Stimulated activated CD8-positive, alpha-beta memory T cell treated with anti-CD3 and anti-CD28 coated beads, Interleukin-4, amount 100 ng/mL, for 24 hours (primary cell): Measurements from ENCODE around the gene ARHGAP26.
"Not testable (repeated sequence)": the region's sequence is repeated elsewhere in the genome, so short reads cannot be mapped to it uniquely, and the experiment has no call there.

Source experiments
- DNase-seq: peaks from one replicate; pipeline ENCODE4 v3.0.0-alpha.2; 2020; ENCODE audit warnings: low read depth

ARHGAP26 gene

DNA sequence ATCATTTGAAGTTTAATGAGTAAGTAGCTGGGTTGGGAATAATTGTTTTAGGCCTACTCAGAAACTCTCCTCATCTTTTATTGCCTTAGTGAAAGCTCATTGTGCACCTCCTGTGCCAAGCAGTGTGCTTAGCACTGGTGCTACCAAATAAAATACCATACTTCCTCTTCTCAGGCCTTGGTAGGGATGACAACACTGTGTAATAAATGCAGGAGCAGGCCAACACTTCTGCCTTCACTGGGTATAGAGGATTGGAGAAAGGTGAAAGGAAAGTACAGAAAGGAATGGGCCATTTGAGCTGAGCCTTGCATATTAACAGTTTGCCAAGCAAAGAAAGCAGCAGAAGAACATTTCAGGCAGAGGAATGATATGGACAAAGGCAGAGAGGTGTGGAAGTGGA, 347.6 kb downstream of the ARHGAP26 start:
- no peak for DNase-seq

DNA sequence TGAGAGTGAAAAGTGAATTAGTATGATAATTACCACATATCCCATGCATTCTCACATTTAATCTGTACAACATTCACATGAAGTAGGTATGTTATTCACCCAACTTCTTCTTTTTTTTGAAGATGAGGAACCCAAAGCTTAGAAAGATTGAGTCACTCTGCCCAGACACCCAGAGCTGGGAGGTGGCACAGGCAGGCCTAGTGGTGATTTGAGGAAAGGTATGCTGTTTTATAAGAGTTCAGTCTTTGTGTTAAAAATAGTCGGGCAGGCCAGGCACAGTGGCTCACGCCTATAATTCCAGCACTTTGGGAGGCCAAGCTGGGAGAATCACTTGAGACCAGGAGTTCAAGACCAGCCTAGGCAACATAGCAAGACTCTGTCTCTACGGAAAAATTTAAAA, 348.0 kb downstream of the ARHGAP26 start:
- DNase-seq: no peak

DNA sequence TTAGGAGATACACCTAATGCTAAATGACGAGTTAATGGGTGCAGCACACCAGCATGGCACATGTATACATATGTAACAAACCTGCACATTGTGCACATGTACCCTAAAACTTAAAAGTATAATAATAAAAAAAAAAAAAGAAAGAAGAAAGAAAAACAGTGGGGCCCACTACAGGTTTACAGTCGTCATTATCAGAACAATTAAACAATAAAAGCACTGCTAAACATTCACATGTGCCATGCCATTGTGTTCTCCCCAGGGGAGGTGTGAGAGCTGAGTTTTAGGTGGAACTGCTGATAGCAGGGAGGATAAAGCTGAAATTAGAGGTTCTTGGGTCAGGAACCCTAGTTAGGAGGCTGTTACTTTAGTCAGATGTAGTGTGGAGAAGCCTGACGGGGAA, 348.6 kb downstream of the ARHGAP26 start:
- DNase-seq: not testable (repeated sequence)

DNA sequence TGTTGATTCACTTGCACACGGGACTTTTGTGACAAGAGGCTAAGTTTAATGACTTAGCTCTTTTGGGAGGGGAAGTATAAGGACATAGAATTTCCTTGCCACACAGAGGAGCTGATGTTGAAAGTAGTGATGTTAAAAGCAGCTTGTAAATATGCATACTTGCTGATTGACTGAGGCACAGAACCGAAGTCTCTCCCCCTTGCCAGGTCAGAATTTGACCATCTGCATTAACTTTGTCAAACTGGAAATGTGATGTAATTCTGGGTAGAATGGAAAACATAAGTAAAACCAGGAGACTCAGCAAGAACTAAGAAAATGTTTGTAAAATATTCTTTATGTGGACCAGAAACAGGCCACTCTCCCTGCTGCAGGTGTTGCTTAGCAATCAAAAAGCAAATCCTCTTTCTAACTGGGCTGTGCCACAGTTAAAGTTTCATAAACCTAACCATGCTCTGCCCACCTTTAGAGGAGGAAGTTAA, 349.2 kb downstream of the ARHGAP26 start:
- no peak for DNase-seq

DNA sequence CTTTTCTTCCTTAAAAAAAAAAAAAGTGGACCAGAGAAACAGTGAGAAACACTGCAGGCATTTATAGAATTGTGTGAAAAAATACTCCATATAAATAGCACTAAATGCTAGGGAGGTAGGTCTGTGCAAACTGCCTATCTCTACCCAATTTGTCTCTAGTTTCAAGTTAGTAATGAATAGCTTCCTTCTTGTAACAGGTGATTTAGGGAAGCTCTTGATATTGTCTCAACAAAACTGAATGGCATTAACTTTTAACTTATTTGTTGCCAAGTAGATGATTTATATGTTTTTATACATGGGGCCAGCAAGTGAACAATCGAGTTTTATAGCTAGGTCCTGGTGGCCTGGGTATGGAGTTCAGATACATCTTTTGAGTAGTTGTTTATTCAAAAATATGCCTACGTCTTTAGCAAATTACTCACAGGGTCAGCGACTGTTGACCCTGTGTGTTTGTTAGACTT, 349.7 kb downstream of the ARHGAP26 start:
- DNase-seq: no peak

DNA sequence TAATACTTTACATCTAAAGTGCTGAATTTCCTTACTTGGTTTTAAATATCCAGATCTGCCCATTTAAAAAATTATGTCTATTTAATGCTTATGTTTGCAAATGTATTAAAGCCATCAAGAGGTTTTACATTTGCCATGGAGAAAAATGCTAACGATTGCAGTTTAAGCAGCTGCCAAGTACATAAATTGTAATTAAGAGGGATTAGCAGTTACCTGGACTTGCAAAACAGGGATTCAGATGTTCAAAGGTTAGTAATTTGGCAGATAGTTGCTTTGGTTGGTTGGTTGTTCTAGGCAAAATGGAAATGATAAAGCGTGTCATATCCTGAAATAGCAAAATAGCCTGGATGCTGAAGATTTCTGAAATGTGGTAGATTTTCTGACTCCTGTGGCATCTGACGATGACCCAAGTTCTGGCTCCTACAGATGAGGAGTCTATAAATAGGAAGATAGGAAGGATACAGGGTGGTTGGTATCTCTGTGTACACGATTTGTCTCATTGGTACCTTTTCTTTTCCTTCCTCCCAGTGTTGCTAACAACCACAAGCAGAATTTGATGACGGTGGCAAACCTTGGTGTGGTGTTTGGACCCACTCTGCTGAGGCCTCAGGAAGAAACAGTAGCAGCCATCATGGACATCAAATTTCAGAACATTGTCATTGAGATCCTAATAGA, 350.4 kb downstream of the ARHGAP26 start:
- DNase-seq: no peak

DNA sequence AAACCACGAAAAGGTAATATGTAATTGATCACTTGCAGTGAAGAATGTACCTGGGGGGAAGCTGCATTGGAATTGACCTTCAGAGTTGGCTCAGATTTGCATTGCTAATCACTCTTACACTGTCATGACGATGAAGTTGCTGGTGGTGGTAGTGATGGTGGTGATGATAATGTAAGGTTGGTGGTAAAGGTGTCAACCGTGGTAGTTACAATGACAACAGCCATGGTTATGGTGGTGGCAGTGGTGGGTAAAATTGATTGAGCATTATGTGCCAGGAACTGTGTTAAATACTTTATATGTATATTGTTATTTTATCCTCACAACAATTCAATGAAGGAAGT, 350.9 kb downstream of the ARHGAP26 start:
- DNase-seq: no peak

DNA sequence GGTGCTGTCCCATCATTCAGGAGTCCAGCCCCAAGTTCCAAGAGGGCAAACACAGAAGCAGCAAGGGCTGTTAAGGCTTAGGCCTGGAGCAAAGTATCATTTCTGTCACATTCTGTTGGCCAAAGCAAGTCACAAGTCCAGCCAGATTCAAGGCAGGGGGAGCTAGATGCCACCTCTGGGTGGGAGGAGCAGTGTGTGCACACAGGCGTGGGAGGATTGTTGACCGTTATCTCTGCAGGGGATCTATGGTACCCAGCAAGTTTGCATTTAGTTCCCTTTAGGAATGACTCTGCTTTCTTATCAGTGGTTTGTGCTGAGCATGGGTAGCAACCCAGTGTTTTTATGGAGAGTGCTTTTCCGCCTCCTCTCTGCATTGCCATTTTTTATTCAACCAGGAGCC, 354.4 kb downstream of the ARHGAP26 start:
- no peak for DNase-seq

DNA sequence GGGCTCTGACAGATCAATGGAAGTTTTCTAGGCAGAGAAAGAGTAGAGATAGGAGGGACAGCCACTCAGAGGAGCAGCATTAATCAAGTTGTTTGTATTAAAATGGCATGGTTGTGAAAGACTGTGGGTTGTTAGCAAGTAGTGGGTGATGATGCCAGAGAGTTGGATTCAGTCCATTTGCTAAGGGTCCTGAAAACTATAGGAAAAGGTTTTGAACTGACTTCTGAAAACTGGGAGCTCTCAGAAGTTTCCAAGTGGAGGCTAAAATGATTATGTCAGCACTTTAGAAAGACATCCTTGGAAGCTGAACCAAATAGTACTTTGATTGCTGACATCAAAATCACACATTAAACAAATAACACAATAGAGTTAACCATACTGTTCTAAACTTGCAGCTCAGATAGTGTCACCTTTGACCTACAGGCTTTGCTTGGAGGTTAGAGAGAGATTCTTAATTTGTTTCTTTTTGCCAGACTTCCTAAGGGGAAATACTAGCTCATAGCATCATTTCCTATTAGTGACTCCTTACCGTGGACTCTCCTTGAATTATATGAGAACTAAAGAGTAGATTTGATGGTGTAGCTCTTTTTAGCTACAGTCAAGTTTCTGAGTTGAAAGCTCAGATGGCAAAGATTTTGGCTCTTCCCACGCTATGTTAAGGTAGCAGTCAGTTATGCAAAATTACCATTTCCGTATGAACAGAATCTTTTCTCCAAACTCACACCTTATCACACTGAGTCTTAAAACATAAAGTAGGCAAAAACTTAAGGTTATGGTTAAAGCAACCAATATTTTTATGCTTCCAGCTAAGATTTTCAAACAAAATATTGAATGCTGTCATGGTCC, 356.2 kb downstream of the ARHGAP26 start:
- no peak for DNase-seq

DNA sequence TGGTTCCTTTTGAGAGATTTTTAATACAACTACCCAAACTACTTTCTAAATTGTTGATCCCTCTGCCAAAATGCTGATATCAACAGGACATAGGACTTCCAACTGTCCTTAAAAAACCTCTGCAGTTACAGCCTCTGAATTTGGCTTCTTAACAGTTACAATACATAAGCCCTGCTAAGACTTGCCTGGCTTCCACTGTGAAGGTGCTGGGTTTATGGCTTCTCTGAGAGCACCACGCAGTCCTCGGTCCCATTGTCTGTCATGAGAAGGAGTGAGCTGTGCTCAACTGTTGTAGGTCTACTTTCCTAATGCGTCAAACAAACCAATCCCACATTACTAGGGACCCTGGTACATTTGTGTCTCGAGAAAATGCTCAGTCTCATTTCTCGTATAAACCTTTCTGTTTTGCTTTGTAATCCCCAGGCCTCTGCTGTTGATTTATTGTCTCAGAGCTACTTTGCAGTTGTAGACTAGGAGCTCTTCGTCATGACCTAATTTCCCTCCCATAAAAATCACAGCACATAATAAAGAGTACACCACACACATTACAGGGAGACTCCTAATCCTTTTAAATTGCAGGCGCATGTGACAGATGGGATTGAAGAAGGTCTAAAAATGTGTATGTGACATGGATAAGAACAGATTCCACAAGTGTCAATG, 358.4 kb downstream of the ARHGAP26 start:
- DNase-seq: no peak

DNA sequence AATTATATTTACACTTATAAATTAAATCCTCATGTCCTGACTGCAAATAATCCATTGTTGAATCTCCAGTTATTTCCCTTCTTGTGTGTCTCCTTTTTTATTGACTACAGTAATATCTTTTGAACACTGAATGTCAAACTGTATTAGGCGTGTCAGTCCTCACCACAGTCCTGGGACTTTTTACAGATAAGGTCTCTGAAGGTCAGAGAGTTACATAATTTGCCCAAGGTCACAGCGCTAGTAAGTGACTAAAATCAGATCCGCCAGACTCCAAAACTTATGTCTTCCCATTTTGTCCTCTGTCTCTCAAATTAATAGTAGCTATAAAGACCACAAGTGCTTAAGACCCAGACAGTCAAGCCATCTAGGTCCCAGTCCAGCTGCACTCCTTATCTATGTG, 359.0 kb downstream of the ARHGAP26 start:
- DNase-seq: no peak

DNA sequence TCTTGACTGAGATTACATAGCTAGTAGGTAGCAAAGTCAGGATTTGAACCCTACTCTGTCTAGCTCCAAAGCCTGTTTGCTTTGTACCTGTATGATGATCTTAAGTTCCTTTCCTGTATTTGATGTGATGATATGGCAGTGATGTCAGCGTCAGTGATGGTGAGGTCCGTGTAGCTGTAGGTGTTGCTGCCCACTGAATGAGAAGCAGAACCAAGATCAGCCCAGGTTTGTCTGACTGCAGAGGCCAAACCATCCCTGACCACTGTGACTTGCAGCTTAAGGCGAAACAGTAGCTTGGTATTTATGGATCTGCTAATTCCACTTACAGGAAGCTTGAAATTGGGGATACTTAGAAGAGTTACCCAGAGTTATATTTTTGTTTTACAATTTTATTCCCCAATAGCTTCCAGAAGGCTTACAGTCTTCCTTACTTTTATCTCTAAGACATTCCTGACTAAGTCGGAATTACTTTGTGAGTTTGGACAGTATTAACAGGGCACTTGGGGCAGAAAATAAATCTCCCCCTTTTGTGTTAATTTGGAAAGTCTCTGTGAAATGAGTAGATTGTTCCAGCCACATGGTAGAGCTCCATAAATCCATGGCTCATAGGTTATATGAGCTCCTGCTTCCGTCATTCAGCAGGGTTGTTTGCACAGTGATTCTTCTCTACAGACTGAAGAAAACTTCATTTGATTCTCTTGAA, 359.9 kb downstream of the ARHGAP26 start:
- DNase-seq: no peak

DNA sequence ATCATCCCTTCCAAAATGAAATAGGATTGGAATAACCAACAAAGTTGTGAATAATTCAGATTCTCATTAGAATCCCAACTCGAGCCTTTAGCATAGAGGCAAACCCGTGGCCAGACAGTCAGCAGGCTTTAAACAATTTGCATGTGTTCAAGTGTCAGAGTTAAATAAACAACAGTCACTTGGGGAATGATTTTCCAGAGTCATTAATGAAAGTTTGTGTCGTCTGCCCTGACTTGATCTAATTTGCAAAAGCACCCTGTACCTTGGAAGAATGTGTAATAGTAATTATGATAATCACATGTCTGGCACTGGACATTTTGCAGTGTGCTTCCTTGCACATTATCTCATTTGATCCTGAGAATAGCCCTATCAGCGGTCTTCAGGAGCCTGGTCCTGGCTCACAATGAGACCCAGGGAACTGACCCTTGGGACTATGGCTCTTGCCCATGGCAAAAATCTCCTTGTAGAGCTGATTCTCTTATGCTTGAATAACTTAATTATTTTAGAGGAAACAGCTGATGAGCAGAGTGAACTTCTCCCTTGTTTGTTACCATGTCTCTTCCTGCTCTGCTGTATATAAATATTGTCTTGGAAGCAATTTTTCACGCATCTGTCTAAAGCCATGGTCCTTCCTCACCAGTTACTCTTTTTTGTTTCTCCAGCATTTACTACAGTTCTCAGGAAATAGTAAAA, 360.6 kb downstream of the ARHGAP26 start:
- no peak for DNase-seq

DNA sequence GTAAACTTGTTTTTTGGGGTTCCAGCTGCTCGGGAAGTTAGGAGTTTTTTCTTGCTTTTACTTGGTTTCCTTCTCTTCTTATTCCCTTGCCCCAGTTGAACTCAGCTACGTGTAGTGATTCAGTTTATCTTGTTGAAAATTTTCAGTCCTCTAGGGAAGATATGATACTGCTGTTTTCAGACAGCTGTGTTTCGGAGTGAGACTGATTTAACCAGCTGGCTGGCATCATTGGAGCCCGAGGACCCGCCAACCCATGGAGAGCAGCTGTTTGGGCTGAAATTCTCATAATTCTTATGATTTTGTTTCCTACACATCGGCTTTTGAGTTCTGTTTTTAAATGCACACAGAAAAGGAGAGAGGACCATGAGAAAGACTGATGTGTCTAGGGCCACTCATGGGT, 361.8 kb downstream of the ARHGAP26 start:
- DNase-seq: no peak

DNA sequence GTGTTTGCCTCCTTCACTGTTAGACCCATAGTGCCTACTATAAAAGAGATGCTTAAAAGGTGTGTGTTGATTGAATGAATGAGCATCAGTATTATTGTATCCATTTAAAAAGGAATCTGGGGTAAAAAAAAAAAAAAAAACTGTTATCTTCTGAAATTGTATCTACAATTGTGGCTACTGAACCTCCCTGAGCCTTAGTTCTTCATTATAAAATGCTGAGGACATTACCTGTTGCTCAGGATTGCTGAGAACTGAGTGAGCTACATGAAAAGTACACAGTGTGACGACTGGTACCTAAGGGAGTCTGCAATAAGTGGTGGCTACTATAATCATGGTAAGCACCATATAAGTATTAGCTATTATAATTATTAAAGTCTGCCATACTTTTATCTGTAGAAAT, 362.6 kb downstream of the ARHGAP26 start:
- no peak for DNase-seq

DNA sequence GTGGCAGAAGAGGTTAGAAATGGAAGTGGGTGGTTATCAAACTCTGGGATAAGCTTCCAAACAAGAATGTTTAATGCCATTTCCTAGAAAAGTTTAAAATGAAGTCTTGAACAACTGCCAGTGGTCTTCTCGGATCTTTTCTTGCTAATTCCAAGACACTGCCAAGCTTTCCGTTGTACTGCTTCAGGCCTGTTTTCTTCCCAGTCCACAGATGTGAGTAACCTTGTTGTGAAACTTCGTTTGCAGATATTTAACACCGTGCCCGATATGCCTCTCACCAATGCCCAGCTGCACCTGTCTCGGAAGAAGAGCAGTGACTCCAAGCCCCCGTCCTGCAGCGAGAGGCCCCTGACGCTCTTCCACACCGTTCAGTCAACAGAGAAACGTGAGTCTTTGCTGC, 363.5 kb downstream of the ARHGAP26 start:
- no peak for DNase-seq

DNA sequence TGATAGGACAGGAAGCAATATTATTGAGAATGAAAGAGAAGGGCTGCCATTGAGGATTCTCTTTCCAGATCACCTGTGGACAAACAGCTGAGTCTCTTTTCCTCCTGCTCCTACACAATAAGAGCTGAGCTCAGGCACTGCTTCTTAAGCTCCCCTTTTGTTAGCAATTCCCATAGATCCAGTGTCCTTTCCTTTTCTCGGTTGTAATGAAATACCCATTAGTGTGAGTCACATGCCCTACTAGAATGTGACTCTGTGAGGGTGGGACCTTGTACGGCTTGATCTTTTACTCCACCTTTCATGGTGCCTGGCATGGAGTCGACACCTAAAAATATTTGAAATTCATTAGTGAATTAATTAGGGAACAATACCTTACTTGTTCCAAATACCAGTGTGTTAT, 364.1 kb downstream of the ARHGAP26 start:
- no peak for DNase-seq

DNA sequence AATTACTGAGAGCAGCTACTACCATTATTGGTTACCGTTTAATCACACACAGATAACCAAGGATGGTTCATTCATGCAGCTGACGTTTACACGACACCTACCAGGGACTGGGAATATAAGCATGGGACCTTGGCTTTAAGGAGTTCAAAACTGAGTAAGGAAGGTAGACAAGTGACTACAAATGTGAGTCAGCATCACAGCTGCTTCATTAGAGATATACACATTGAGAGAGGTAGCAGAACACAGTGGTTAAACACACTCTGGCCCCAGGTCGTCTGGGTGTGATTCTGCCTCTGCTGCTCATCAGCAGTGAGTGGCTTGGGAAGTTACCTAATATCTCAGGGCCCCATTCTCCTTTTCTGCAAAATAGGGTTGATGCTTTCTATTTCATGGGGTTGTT, 364.7 kb downstream of the ARHGAP26 start:
- DNase-seq: no peak

DNA sequence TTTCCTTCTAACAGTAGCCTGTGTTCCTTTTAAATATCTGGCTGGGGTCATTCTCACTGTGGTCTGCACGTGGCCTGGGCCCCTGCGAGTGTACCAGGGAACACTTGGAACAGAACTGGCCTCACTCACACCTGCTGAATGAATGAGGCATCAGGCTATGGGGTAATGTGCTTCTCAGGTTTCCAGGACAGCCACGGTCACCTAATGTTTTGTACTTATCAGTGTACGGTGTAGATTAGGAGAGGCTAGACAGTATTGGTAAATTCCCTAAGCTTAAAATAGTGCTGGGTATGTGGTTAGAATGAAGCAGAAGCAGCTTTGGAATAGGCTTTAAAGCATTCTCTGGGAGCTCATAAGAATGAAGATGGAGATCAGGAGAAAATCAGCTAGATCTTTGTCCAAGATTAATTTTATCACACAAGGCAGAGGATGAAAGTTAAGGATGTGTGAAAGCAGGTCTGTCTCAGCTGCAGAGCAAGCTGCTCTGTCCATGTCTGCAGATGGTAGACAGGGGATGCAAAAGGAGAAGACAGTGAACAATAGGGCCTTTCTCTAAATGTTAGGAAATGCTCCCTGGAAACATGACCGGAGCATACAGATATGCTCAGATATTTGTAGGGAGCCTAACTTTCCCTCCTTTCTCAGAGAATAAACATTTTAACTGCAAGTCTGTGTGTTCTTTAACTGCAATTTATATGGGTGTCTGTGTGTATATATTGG, 365.8 kb downstream of the ARHGAP26 start:
- no peak for DNase-seq

DNA sequence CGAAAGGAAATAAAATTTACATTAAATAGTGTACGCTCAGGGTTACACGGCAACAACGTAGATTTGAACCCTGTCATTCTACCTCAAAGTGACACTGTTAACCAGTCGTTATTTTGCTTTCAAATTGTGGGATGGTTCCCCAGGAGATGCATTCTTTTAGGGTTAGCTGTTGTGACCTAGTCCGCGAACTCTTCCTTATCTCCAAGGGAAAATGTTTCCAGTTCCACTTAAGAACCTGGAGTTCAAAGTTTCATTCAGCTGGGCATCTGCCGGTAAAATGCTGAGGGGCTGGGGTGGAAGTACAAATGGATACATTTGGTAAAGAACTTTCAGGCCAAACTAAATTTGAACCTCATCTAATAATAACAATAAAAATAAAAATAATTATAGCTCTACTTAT, 368.7 kb downstream of the ARHGAP26 start:
- no peak for DNase-seq

DNA sequence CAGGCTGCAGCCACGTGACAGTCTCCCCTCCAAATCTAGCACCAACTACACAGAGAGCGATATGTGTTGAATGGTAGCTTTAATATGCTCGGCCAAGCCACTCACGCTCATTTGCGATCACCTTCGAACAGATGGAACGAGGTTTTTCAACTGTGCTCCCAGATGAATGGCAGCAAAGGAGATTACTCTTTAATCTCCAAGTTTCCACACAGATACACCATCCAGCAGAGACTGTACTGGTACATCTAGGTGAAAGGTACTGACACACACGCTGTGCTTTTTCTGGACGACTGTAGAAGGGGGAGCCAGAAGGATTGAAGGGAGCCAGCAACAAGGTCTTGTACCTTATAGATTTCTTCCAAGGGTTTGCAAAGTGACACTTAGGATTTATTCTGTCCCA, 369.4 kb downstream of the ARHGAP26 start:
- DNase-seq: no peak
